ENCODE results near the gene MYNN. TPM values are rescaled to one million over a fixed set of nuclear protein-coding genes. Genes with fewer than 3 reads are reported as not detected.

MYNN gene
- total and polyA plus RNA-seq, 9 of the 15 experiments (the other 6 are each of a cell fraction or from before 2014, with no cell fraction given) = 10.4 to 35.7 (median 21.3) TPM

- TF ChIP-seq HMGXB4 (CRISPR knock-in tag; IDR thresholded peaks at IDR 0.05) (0 out of 2 replicates have a peak, but pooled peaks have one; percentile 61), ZBTB17 (CRISPR knock-in tag; IDR thresholded peaks at IDR 0.05) (peak; percentile 60; the same call in 1 of the 2 replicates), FOXK1 (CRISPR knock-in tag; IDR thresholded peaks at IDR 0.05; ENCODE audit: borderline replicate concordance) (no peak; the same call in 1 of the 2 replicates), FOXA1 (IDR thresholded peaks at IDR 0.05; ENCODE audit: borderline replicate concordance) (no peak), ZBTB33 (CRISPR knock-in tag; IDR thresholded peaks at IDR 0.05) (peak; percentile 41; the same call in 1 of the 2 replicates), MLLT1 (IDR thresholded peaks at IDR 0.05) (peak; percentile 8 to 18; a peak in 1 of 4 replicates), ZNF445 (CRISPR knock-in tag; IDR thresholded peaks at IDR 0.05; ENCODE audit: low read depth) (no peak), ZNF655 (CRISPR knock-in tag; IDR thresholded peaks at IDR 0.05) (no peak), FOXK2 (conservative IDR thresholded peaks at IDR 0.05 in 1 of 2, IDR thresholded peaks at IDR 0.05 in 1 of 2; ENCODE audit: low read depth in 2 of 2) (no peak), ZBED1 (IDR thresholded peaks at IDR 0.05) (no peak), STAT5B (CRISPR knock-in tag; IDR thresholded peaks at IDR 0.05) (no peak), STAT6 (CRISPR knock-in tag; IDR thresholded peaks at IDR 0.05) (0 out of 2 replicates have a peak, but pooled peaks have one; percentile 30)
These were observed 8.8 kb upstream of the MYNN start (continued) for GRCh38 chr3:169764312-169764881.

Data from K562 (cell line).